NT2/D1 (cell line): ENCODE results near the gene CDC42BPG.

ENCODE experiments used
- SUZ12 ChIP-seq: IDR thresholded peaks from 2 replicates; pipeline ENCODE4 v1.6.1; 2011; ENCODE audit not compliant: insufficient read length, insufficient read depth; ENCODE audit errors: extremely low read depth
- ZNF274 ChIP-seq: IDR thresholded peaks from 2 replicates; pipeline ENCODE4 v1.6.1; 2011; ENCODE audit warnings: mild to moderate bottlenecking, low read depth, low read length

GRCh38 chr11:64786308-64786707 is 58.1 kb downstream of the CDC42BPG start:
- TF ChIP-seq ZNF274 (no peak), SUZ12 (no peak)
